Mucosa of stomach (tissue), 1 donor: ENCODE results near the gene BRCA1.
"Not testable (repeated sequence)": the region's sequence is repeated elsewhere in the genome, so short reads cannot be mapped to it uniquely, and the experiment has no call there.

Experiments used
- H3K27me3 ChIP-seq: one replicate; pipeline ENCODE4 v1.7.0; 2013; ENCODE audit warnings: mild to moderate bottlenecking, low read length; ENCODE audit not compliant: control insufficient read depth, insufficient read depth
- H3K36me3 ChIP-seq: one replicate; pipeline ENCODE4 v1.7.0; 2013; ENCODE audit warnings: low read length; ENCODE audit not compliant: control insufficient read depth, insufficient read depth
- H3K4me1 ChIP-seq: one replicate; pipeline ENCODE4 v1.7.0; 2013; ENCODE audit warnings: mild to moderate bottlenecking, low read length; ENCODE audit not compliant: control insufficient read depth, insufficient read depth
- H3K4me3 ChIP-seq: one replicate; pipeline ENCODE4 v1.7.0; 2013; ENCODE audit warnings: low read length
- H3K9ac ChIP-seq: one replicate; pipeline ENCODE4 v1.7.0; 2013; ENCODE audit warnings: mild to moderate bottlenecking, low read length, moderate library complexity
- H3K9me3 ChIP-seq: one replicate; pipeline ENCODE4 v1.7.0; 2013; ENCODE audit warnings: mild to moderate bottlenecking, low read length, moderate library complexity; ENCODE audit not compliant: control insufficient read depth
- donor health status: Pancreatic carcinoma.

Gene BRCA1

GRCh38 chr17:43125133-43125966, at the start of gene BRCA1:
Gene BRCA1, minus strand, starts transcription at chr17:43125364. Its CDS starts 1,268 bp downstream, at chr17:43124096.
- Histone ChIP-seq H3K4me3 (peak within 1 kb of the TSS; percentile 53), H3K36me3 (no peaks in the 10 kb centered on the region), H3K9me3 (no peaks in the 10 kb centered on the region), H3K9ac (peak within 1 kb of the TSS; percentile 79), H3K4me1 (peaks cover 15% of the 10 kb centered on the region), H3K27me3 (no peaks in the 10 kb centered on the region)

GRCh38 chr17:43171586-43172487, 46.7 kb upstream of the BRCA1 start:
- Histone ChIP-seq H3K9ac (peak overlapping the region; percentile 99), H3K9me3 (no peaks in the 10 kb centered on the region), H3K4me1 (peaks cover 37% of the 10 kb centered on the region), H3K27me3 (no peaks in the 10 kb centered on the region), H3K36me3 (no peaks in the 10 kb centered on the region), H3K4me3 (peak overlapping the region; percentile 95)

GRCh38 chr17:43170766-43171585, 45.8 kb upstream of the BRCA1 start, which contains the start of gene NBR1:
Gene NBR1, plus strand, starts transcription at chr17:43171214. Its CDS starts 4,586 bp downstream, at chr17:43175800.
- peak within 1 kb of the TSS; percentile 95 for H3K4me3 ChIP-seq
- H3K4me1 ChIP-seq: peaks cover 31% of the 10 kb centered on the region
- H3K9me3 ChIP-seq: no peaks in the 10 kb centered on the region
- no peaks in the 10 kb centered on the region for H3K27me3 ChIP-seq
- H3K36me3 ChIP-seq: no peaks in the 10 kb centered on the region
- H3K9ac ChIP-seq: peak within 1 kb of the TSS; percentile 99

- Histone ChIP-seq H3K9me3 (no peaks in the 10 kb centered on the region), H3K27me3 (no peaks in the 10 kb centered on the region), H3K9ac (peak overlapping the region; percentile 99), H3K36me3 (no peaks in the 10 kb centered on the region), H3K4me3 (peak overlapping the region; percentile 95), H3K4me1 (peaks cover 24% of the 10 kb centered on the region)
These were observed 45.1 kb upstream of the BRCA1 start for GRCh38 chr17:43170140-43170765.

GRCh38 chr17:43169561-43170139, 44.5 kb upstream of the BRCA1 start:
- Histone ChIP-seq H3K9me3 (no peaks in the 10 kb centered on the region), H3K4me1 (peaks cover 20% of the 10 kb centered on the region), H3K9ac (peak overlapping the region; percentile 99), H3K27me3 (no peaks in the 10 kb centered on the region), H3K4me3 (peak overlapping the region; percentile 95), H3K36me3 (no peaks in the 10 kb centered on the region)

- not testable (repeated sequence) for H3K4me3 ChIP-seq, H3K36me3 ChIP-seq, H3K27me3 ChIP-seq, H3K9ac ChIP-seq, H3K9me3 ChIP-seq
- peaks cover 20% of the 10 kb centered on the region for H3K4me1 ChIP-seq
These were observed 40.8 kb upstream of the BRCA1 start for GRCh38 chr17:43165971-43166370.

GRCh38 chr17:43159957-43160356, 34.8 kb upstream of the BRCA1 start:
- H3K27me3 ChIP-seq, H3K4me3 ChIP-seq, H3K9ac ChIP-seq, H3K9me3 ChIP-seq, H3K36me3 ChIP-seq, H3K4me1 ChIP-seq: not testable (repeated sequence)

- not testable (repeated sequence) for H3K4me1 ChIP-seq, H3K4me3 ChIP-seq, H3K9me3 ChIP-seq, H3K27me3 ChIP-seq, H3K36me3 ChIP-seq, H3K9ac ChIP-seq
These were observed 34.1 kb upstream of the BRCA1 start for GRCh38 chr17:43159232-43159631.

- Histone ChIP-seq H3K4me1 (peaks cover 5% of the 10 kb centered on the region), H3K27me3 (no peaks in the 10 kb centered on the region), H3K9ac (no peak overlapping the region), H3K9me3 (no peaks in the 10 kb centered on the region), H3K4me3 (no peak overlapping the region), H3K36me3 (no peaks in the 10 kb centered on the region)
These were observed 30.5 kb upstream of the BRCA1 start for GRCh38 chr17:43155666-43156065.

- not testable (repeated sequence) for H3K27me3 ChIP-seq, H3K36me3 ChIP-seq, H3K4me3 ChIP-seq, H3K9ac ChIP-seq, H3K9me3 ChIP-seq, H3K4me1 ChIP-seq
These were observed 28.2 kb upstream of the BRCA1 start for GRCh38 chr17:43153197-43153835.
